HPDE6-E6E7 (cell line): ENCODE measurements around the gene HNRNPC.
A peak's percentile ranks its signal among the peaks of the same experiment; 100 is the strongest.
"Not testable (repeated sequence)": the region's sequence is repeated elsewhere in the genome, so short reads cannot be mapped to it uniquely, and the experiment has no call there.

Source experiments
- DNase-seq: peaks from one replicate; pipeline ENCODE4 v3.0.0; 2011; ENCODE audit warnings: missing footprints; ENCODE audit errors: extremely low spot score

The HNRNPC gene

DNA sequence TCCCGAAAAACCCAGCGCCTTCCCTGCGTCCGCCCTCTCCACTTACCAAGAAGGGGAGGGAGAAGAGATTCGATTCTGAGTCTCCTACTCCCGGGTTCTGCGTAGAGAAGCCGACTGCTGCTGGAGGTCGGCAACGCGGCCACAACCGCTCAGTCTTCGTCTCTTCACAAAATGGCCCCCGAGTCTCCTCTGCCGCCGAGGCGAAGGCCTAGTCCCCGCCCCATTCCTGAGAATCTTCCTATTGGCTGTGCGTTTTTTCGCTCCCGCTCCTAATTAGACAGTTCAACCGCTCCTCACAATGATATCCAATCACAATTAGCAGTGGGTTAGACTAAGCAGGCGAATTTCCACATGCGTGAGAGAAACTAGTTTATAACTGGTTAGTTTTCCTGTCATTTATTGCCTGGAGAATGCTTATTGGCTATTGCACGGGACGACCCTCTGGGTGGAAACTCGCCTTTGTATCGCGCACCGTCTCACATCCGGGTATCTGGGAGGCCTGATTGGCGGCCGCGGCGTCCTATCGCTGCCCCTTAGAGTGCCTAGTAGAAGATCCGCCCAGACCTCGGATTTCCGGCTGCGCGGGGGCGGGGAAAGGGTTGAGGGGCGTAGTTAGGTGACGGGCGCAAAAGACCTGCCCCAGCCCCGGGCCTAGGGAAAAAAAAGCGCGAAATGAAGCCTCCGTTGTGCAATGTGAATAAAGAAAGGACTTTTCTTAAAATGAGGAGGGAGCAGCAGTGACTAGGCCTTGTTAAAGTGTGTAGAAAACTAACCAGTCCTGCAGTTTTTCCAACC, at the start of gene HNRNPC:
Gene HNRNPC, minus strand, starts transcription at position 191 of the 795 bp plus-strand sequence. CDS start 35,249 bp downstream, outside the sequence.
- DNase-seq = peak; percentile 99

GRCh38 chr14:21317398-21317797, 48.2 kb upstream of the HNRNPC start:
- no peak for DNase-seq

DNA sequence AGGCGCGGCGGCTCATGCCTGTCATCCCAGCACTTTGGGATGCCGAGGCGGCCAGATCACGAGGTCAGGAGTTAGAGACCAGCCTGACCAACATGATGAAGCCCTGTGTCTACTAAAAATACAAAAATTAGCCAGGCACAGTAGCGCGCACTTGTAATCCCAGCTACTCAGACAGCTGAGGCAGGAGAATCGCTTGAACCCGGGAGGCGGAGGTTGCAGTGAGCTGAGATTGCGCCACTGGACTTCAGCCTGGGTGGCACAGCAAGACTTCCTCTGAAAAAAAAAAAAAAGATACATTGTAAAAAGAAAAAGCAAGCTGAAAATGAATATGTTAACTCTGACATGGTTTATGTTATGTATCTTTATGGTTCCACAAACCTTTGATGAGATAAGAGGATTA, 44.3 kb upstream of the HNRNPC start:
- no peak for DNase-seq

DNA sequence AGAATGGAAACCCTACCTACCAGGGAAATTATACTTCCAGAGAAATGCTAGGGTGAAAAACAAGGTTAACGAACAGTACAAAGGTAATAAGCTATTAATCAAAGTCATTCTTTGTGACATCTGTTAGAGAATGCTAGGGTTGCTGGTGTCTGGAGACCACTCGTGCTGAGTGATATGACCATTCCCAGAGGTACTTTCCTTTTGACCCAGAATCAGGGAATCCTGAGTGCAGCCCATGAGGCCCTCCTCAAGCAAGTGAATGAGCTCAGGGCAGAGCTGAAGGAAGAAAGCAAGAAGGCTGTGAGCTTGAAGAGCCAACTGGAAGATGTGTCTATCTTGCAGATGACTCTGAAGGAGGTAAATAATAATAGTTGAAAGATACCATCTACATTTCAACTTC, 42.4 kb upstream of the HNRNPC start:
- DNase-seq = no peak

DNA sequence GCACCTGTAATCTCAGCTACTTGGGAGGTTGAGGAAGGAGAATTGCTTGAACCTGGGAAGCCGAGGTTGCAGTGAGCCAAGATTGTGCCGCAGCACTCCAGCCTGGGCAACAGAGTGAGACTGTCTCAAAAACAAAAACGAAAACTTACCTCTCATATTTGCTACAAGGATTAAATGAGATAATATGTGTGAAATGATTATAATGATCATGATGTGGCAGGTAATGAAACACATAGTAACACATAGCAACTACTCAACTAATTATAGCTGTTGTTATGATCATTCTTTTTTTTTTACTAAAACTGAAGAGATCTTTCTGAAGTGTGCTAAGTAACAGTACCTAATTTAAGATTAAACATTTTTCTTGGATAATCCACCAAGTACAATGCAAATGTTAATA, 40.7 kb upstream of the HNRNPC start:
- no peak for DNase-seq

- no peak for DNase-seq
Observed at GRCh38 chr14:21309238-21309636, 40.0 kb upstream of the HNRNPC start.

DNA sequence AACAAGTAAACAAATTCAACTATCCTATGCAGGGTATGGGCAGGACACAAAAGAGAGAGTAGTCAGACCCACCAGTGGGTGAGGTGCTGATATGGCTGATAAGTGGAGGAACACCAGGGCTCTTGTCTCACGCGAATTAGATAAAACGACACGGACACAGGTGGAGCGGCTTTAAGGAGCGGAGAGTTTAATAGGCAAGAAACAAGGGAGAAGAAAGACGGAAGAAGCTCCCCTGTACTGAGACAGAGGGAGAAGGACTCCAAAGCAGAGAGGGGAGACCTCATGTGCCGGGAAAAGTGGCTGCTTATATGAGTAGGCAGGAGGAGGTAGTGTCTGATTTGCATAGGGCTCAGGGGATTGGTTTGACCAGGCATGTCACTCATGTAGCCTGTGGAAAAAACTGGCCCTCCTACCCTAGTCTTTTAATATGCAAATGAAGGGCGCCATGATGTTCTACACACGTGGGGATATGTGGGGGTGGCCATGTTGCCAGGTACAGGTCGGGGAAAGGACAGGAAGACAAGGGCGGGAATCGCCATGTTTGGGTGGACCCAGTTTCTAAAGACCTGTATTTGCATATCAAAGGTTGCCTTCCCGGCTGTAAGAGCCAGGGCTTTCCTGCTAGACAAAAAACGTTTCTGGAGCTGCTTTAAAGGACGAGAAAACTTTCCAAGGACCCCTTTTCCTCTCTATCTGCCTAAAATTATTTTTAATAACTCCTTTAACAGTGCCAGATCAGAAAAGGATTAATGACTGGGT, 39.4 kb upstream of the HNRNPC start:
- DNase-seq = peak; percentile 35

DNA sequence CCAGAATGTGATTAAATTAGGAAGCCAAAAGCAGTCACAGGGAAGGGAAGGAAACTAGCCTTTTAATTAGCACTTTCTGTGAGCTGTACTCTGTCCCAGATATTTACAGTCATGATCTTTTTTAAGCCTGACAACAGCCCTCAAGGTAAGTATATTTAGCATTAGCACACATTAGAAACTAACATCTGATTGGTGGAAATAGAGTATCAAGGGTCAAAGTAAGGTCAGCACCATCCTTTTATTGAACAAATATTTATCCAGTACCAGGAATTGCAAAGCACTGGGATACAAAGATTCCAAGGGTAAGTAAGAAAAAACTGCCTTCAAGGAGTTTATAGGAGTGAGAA, 38.9 kb upstream of the HNRNPC start:
- DNase-seq = no peak

- DNase-seq = no peak
Observed at GRCh38 chr14:21307637-21308036, 38.4 kb upstream of the HNRNPC start.

DNA sequence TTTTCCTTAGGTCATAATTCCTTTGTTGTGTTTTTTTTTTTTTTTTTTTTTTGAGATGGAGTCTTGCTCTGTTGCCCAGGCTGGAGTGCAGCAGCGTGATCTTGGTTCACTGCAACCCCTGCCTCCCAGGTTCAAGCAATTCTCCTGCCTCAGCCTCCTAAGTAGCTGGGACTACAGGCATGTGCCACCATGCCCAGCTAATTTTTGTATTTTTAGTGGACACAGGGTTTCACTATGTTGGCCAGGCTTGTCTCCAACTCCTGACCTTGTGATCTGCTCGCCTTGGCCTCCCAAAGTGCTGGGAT, 33.5 kb upstream of the HNRNPC start:
- DNase-seq = not testable (repeated sequence)

DNA sequence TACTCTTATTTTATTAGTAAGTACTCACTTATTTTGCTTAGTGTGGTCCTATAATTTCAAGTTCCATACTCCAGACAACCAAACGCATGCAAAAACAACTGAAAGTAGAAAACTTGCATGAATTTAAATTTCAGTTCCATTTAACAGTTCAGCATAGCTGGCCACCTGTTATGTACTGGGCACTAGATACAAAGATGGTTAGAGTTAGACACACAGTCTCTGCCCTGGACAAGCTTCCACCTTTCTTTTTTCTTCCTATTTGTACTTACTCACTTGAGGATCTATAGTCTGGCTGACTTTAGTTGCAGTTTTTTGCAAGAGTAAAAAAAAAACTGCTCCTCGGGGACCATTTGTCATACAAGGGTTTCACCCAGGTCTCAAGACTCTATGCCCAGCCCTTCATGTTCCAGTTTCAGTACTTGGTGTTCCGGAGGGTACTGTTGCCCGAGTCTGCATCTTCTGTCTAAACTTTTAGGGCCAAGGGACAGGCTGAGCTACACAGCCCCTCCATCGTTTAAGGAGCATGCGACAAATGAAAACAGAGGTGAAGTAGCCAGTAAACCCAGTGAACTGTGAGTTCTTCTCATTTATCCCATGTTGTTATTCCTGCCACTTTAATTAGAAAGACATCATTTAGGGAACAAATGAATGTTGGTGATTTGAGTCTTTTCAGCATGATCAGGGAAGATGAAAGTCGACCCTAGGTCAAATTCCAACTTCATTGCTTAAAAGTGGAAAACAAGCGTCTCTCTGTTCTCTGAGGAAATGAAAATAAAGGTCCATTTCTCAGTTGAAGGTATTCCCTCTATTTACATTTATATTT, 33.0 kb upstream of the HNRNPC start:
- no peak for DNase-seq

DNA sequence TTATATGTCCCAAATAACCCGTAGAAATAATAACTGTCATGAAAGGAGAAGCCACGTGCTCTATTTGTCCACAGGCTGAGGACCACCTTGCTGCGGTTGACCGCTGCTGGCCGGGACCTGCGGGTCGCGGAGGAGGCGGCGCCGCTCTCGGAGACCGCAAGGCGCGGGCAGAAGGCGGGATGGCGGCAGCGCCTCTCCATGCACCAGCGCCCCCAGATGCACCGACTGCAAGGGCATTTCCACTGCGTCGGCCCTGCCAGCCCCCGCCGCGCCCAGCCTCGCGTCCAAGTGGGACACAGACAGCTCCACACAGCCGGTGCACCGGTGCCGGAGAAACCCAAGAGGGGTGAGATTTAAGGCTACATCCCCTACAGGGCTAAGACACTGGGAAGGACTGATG, 31.6 kb upstream of the HNRNPC start:
- no peak for DNase-seq

GRCh38 chr14:21299562-21300130, 30.4 kb upstream of the HNRNPC start:
- no peak for DNase-seq

DNA sequence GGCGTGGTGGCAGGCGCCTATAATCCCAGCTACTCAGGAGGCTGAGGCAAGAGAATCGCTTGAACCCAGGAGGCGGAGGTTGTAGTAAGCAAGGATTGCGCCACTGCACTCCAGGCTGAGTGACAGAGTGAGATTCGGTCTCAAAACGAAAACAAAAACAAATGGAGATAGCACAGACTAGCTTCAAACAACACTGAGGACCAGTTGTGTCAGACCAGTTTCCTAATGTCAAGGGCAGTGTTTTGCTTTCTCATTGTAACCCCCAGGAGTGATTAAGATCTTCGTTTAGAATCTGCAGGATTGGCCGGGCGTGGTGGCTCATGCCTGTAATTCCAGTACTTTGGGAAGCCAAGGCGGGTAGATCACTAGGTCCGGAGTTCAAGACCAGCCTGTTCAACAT, 29.1 kb upstream of the HNRNPC start:
- no peak for DNase-seq

- not testable (repeated sequence) for DNase-seq
Observed at GRCh38 chr14:21294026-21294425, 24.8 kb upstream of the HNRNPC start.

DNA sequence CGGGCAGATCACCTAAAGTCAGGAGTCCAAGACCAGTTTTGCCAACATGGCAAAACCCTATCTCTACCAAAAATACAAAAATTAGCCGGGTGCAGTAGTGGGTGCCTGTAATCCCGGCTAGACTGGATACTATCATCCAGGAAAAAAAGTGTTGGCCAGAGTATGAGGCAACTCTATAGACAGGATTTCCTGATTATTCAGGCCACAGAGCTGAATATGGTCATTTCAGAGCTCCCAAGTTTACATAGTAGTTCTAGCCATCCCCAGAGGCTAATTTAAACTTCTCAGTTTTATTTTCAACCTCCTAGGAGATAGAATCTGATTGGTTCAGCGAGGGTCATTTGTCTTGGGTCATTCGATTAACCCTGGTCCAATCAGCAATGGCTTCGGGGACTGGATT, 17.9 kb upstream of the HNRNPC start:
- DNase-seq = no peak

- not testable (repeated sequence) for DNase-seq
Observed at GRCh38 chr14:21286516-21286915, 17.3 kb upstream of the HNRNPC start.

- DNase-seq = not testable (repeated sequence)
Observed at GRCh38 chr14:21281917-21282316, 12.7 kb upstream of the HNRNPC start.

DNA sequence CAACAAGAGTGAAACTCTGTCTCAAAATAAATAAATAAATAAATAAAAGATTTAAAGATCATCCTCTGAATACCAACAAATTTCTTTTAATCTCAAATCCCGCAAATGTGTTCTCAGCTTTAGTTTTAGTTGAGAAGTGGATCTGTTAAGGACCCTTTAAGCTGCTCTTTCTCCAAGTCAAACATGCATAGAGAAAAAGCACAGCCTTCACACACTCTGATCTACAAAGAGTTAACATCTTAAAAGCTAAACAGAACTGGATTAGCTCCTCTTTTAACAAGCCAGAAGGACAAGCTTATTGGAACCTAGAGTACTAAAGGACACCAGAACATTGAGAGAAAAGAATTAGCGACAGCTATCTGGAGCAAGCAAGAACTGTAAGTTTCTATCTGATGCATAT, 10.5 kb upstream of the HNRNPC start, which contains the start of gene RPGRIP1:
Gene RPGRIP1, plus strand, starts transcription at position 301 of the 400 bp plus-strand sequence. CDS start 7,894 bp downstream, outside the sequence.
- no peak for DNase-seq

DNA sequence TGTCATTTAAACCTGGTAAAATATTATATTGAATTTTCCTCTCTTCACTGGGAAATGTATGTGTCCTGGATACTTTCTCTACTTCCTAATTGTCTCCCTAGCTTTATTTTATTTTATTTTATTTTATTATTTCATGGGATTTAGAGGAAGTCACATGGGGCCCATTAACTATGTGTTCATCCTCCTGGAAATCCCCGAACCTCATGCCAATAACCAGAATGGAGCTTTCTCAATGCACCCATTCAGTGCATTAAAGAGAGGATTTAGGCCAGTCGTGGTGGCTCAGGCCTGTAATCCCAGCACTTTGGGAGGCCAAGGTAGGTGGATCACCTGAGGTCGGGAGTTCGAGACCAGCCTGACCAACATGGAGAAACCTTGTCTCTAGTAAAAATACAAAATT, 9.4 kb upstream of the HNRNPC start:
- DNase-seq = no peak

- DNase-seq = no peak
Observed at GRCh38 chr14:21275261-21275858, 6.1 kb upstream of the HNRNPC start.

- not testable (repeated sequence) for DNase-seq
Observed at GRCh38 chr14:21272661-21273060, 3.4 kb upstream of the HNRNPC start.
